Uterus (tissue), 2 donors: ENCODE measurements around the gene RNF167.

Experiments used
- CTCF ChIP-seq, 4 experiments: fragments of 200-600 bp in 2 of 4; fragments of 450-650 bp in 2 of 4; sonication (generic) in 2 of 4; IDR thresholded peaks; one replicate each; pipeline ENCODE4 v1.5.1; 2016 to 2019; ENCODE audit warnings: antibody characterized with exemption in 4 of 4, mild to moderate bottlenecking in 2 of 4, moderate library complexity in 1 of 4
- POLR2A ChIP-seq, 2 donors: fragments of 450-650 bp; IDR thresholded peaks; one replicate each; pipeline ENCODE4 v1.6.1; 2016; ENCODE audit warnings: antibody characterized with exemption in 2 of 2, mild to moderate bottlenecking in 1 of 2, moderate library complexity in 1 of 2

GRCh38 chr17:4965311-4965986, 25.4 kb downstream of the RNF167 start:
- TF ChIP-seq POLR2A (IDR thresholded peaks at IDR 0.05) (no peak), CTCF (IDR thresholded peaks at IDR 0.05) (no peak)
